ENCODE results near the gene BICRA. TPM values are rescaled to one million over a fixed set of nuclear protein-coding genes. Genes with fewer than 3 reads are reported as not detected.

BICRA gene
- total and polyA plus RNA-seq, 7 donors = 3.1 to 22.4 (median 9.9) TPM

GRCh38 chr19:47687906-47688305, 79.0 kb downstream of the BICRA start:
- ATAC-seq = peak in 2 of 4 donors; percentile 18 to 30
- Histone ChIP-seq H3K36me3 (ENCODE audit: insufficient read depth in 1 of 2, low read depth in 1 of 2) (peaks cover 0 to 28% of the 10 kb centered on the region in 2 donors), H3K9me3 (no peaks in the 10 kb centered on the region), H3K27ac (no peak overlapping the region), H3K4me3 (no peak overlapping the region), H3K27me3 (ENCODE audit: insufficient read depth in 3 of 3, low read length in 2 of 3) (no peaks in the 10 kb centered on the region), H3K4me1 (no peaks in the 10 kb centered on the region)
- TF ChIP-seq CTCF (IDR thresholded peaks at IDR 0.05) = no peak
- intact Hi-C loops (cut with DNase I) = no loop called here
- no peak for DNase-seq
- WGBS, 3 donors = 60 to 73% (median 65%) methylated on average over 7 of the region's 7 CpGs

GRCh38 chr19:47691090-47691489, 82.2 kb downstream of the BICRA start:
- DNase-seq (peak in 1 of 2 donors; percentile 7), ATAC-seq (no peak)
- WGBS, 3 donors = 96 to 98% (median 97%) methylated on average over 5 of the region's 5 CpGs
- intact Hi-C loops (cut with DNase I) = no loop called here
- no peaks in the 10 kb centered on the region for H3K27me3 ChIP-seq (ENCODE audit: insufficient read depth in 3 of 3, low read length in 2 of 3)
- H3K4me3 ChIP-seq = no peak overlapping the region
- H3K27ac ChIP-seq = peak overlapping the region; percentile 38
- no peak for TF ChIP-seq CTCF (IDR thresholded peaks at IDR 0.05)
- no peaks in the 10 kb centered on the region for H3K4me1 ChIP-seq
- no peaks in the 10 kb centered on the region for H3K9me3 ChIP-seq
- peaks cover 0 to 23% of the 10 kb centered on the region in 2 donors for H3K36me3 ChIP-seq (ENCODE audit: insufficient read depth in 1 of 2, low read depth in 1 of 2)

DNA sequence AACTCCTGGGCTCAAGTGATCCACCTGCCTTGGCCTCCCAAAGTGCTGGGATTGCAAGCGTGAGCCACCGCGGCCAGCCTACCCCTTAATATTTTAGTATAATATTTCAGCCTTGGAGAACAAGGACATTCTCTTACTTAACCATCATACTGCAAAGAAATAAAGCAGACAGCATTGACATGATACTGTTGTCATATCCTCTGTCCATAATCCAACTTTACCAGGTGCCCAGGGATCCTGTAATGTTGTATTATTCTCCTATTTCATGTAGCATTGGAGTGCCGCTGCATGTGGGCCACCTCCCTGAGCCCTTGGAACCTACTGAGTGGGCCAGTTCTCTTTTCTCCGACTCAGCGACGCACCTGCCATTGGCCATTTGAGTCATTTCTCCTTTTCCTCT, 82.8 kb downstream of the BICRA start:
- ATAC-seq (peak in 3 of 4 donors; percentile 39 to 74 (median 72)), DNase-seq (peak in 1 of 2 donors; percentile 49)
- Histone ChIP-seq H3K27me3 (ENCODE audit: insufficient read depth in 3 of 3, low read length in 2 of 3) (no peaks in the 10 kb centered on the region), H3K36me3 (ENCODE audit: insufficient read depth in 1 of 2, low read depth in 1 of 2) (peaks cover 0 to 19% of the 10 kb centered on the region in 2 donors), H3K4me1 (no peaks in the 10 kb centered on the region), H3K9me3 (no peaks in the 10 kb centered on the region), H3K4me3 (no peak overlapping the region), H3K27ac (peak overlapping the region; percentile 38)
- no peak for TF ChIP-seq CTCF (IDR thresholded peaks at IDR 0.05)
- intact Hi-C loops (cut with DNase I) = no loop called here
- 30 to 69% (median 68%) methylated on average over 7 of the region's 7 CpGs for WGBS, 3 donors

GRCh38 chr19:47693489-47693888, 84.6 kb downstream of the BICRA start:
- Histone ChIP-seq H3K27ac (no peak overlapping the region), H3K36me3 (ENCODE audit: insufficient read depth in 1 of 2, low read depth in 1 of 2) (peaks cover 0 to 19% of the 10 kb centered on the region in 2 donors), H3K27me3 (ENCODE audit: insufficient read depth in 3 of 3, low read length in 2 of 3) (no peaks in the 10 kb centered on the region), H3K4me3 (no peak overlapping the region), H3K4me1 (no peaks in the 10 kb centered on the region), H3K9me3 (no peaks in the 10 kb centered on the region)
- intact Hi-C loops (cut with DNase I) = no loop called here
- TF ChIP-seq CTCF (IDR thresholded peaks at IDR 0.05) = no peak
- DNase-seq (peak in 1 of 2 donors; percentile 23), ATAC-seq (no peak)
- 89 to 97% (median 92%) methylated on average over 11 to 17 of the region's 17 CpGs for WGBS, 3 donors

GRCh38 chr19:47693903-47694302, 85.0 kb downstream of the BICRA start:
- Histone ChIP-seq H3K4me1 (no peaks in the 10 kb centered on the region), H3K9me3 (no peaks in the 10 kb centered on the region), H3K27ac (no peak overlapping the region), H3K4me3 (no peak overlapping the region), H3K27me3 (ENCODE audit: insufficient read depth in 3 of 3, low read length in 2 of 3) (no peaks in the 10 kb centered on the region), H3K36me3 (ENCODE audit: insufficient read depth in 1 of 2, low read depth in 1 of 2) (peaks cover 0 to 23% of the 10 kb centered on the region in 2 donors)
- no peak for TF ChIP-seq CTCF (IDR thresholded peaks at IDR 0.05)
- 87 to 100% (median 89%) methylated on average over 5 to 14 of the region's 14 CpGs for WGBS, 3 donors
- ATAC-seq (no peak), DNase-seq (peak in 1 of 2 donors; percentile 46)
- intact Hi-C loops (cut with DNase I) = no loop called here
